Thoracic aorta (tissue), 2 donors: ENCODE measurements around the gene COPS4. TPM values are rescaled to one million over a fixed set of nuclear protein-coding genes. Genes with fewer than 3 reads are reported as not detected.
"Not testable (repeated sequence)": the region's sequence is repeated elsewhere in the genome, so short reads cannot be mapped to it uniquely, and the experiment has no call there.

ENCODE experiments used
- ATAC-seq: fragments of 150-250 bp; one replicate; pipeline ENCODE4 v1.8.0; 2017; ENCODE audit warnings: low read depth; ENCODE audit not compliant: insufficient number of reproducible peaks, low FRiP score
- DNase-seq: peaks from one replicate; pipeline ENCODE4 v3.0.0-alpha.2; 2020; ENCODE audit warnings: low spot score
- H3K27ac ChIP-seq, 2 donors: fragments of 200-600 bp; sonication (generic); 1 replicate in 1 of 2; 2 replicates in 1 of 2; pipeline ENCODE4 v1.5.1; 2016; ENCODE audit warnings: mild to moderate bottlenecking in 2 of 2, moderate library complexity in 2 of 2
- H3K27me3 ChIP-seq: fragments of 200-600 bp; sonication (generic); replicated peaks from 2 replicates; pipeline ENCODE4 v1.6.0; 2016; ENCODE audit warnings: mild to moderate bottlenecking; ENCODE audit not compliant: insufficient read depth
- H3K36me3 ChIP-seq: fragments of 200-600 bp; sonication (generic); one replicate; pipeline ENCODE4 v1.5.1; 2016
- H3K4me1 ChIP-seq, 2 donors: fragments of 200-600 bp; sonication (generic); 1 replicate in 1 of 2; 2 replicates in 1 of 2; pipeline versions ENCODE4 v1.5.1 to v1.6.0; 2016; ENCODE audit warnings: low read depth in 2 of 2, mild to moderate bottlenecking in 1 of 2; ENCODE audit not compliant: control insufficient read depth in 1 of 2
- H3K4me3 ChIP-seq: fragments of 200-600 bp; sonication (generic); 2 replicates; pipeline ENCODE4 v1.5.1; 2016; ENCODE audit warnings: mild to moderate bottlenecking
- H3K9me3 ChIP-seq: fragments of 200-600 bp; sonication (generic); 2 replicates; pipeline ENCODE4 v1.5.1; 2016
- total RNA-seq, 2 donors: library from RNA; depleted of rRNA; stranded (reverse); fragments of >200 nt; gene quantifications; one replicate each; pipeline versions ENCODE4 v1.1.0 to v1.2.3, GENCODE V29; 2016
- TF ChIP-seq, protein P1 (sequence below): fragments of 200-600 bp; sonication (generic); IDR thresholded peaks from one replicate; pipeline ENCODE4 v1.5.1; 2019; ENCODE audit warnings: antibody characterized with exemption

Gene COPS4
- total RNA-seq, 2 donors from 2014 or later: 40.3 to 70.7 TPM

DNA sequence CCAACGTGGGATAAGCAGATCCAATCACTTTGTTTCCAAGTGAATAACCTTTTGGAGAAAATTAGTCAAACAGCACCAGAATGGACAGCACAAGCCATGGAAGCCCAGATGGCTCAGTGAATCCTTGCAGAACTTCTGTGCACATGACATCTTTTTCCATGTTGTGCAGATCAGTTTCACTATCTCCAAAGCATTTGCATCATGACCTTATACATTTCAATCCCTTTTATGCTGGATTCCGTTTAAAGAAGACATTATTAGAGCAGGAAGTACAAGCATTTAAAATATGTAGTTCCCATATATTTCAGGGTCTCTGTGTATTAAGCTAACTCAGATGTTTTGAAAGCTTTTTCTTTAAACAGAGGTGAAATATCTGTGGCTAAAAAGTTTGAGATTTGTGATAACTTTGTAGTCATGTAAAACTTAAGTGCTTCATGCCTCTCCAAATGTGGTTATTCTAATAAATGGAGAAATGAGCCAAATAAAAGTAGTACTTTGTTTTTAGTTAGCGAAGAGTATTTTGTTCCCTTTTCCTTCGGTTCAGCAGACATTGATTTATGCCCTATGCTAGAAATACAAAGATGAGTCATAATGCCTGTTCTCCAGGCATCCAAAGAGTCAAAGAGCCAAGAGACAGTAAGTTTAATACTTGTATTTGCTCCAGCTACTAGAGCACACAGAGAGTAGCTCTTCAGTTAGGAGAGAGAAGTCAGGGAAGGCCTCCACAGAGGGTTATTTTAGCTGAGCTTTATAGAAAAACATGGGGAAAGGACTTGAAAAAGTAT lies 40.5 kb downstream of the COPS4 start:
- no peak for DNase-seq
- TF ChIP-seq, protein P1, sequence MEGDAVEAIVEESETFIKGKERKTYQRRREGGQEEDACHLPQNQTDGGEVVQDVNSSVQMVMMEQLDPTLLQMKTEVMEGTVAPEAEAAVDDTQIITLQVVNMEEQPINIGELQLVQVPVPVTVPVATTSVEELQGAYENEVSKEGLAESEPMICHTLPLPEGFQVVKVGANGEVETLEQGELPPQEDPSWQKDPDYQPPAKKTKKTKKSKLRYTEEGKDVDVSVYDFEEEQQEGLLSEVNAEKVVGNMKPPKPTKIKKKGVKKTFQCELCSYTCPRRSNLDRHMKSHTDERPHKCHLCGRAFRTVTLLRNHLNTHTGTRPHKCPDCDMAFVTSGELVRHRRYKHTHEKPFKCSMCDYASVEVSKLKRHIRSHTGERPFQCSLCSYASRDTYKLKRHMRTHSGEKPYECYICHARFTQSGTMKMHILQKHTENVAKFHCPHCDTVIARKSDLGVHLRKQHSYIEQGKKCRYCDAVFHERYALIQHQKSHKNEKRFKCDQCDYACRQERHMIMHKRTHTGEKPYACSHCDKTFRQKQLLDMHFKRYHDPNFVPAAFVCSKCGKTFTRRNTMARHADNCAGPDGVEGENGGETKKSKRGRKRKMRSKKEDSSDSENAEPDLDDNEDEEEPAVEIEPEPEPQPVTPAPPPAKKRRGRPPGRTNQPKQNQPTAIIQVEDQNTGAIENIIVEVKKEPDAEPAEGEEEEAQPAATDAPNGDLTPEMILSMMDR: no peak

DNA sequence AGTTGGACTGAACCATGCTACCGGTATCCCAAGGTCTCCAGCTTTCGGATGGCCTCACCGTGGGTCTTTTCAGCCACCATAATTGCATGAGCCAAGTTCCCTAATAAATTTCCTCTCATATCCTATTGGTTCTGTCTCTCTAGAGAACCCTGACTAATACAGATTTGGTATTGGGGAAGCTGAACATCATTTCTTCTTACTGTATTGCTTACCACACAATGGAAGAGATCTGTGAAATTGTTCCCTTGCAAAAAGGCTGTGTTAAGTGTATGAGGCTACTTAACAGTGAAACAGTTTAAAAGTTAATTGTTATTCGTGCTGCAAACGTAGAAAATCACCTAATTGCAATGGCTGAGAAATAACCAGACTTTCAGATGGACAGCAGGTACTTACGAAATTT lies 45.6 kb downstream of the COPS4 start:
- DNase-seq (no peak), ATAC-seq (no peak)
- Histone ChIP-seq H3K9me3 (no peaks in the 10 kb centered on the region), H3K4me1 (no peaks in the 10 kb centered on the region), H3K36me3 (peaks cover 2% of the 10 kb centered on the region), H3K27me3 (no peaks in the 10 kb centered on the region), H3K4me3 (no peak overlapping the region), H3K27ac (no peak overlapping the region)
- TF ChIP-seq, protein P1: no peak

More for the DNA sequence above, 40.5 kb downstream of the COPS4 start:
- Histone ChIP-seq H3K27ac (no peak overlapping the region), H3K4me1 (no peaks in the 10 kb centered on the region), H3K27me3 (no peaks in the 10 kb centered on the region), H3K4me3 (no peak overlapping the region), H3K36me3 (peaks cover 6% of the 10 kb centered on the region), H3K9me3 (no peaks in the 10 kb centered on the region)
- ATAC-seq: no peak

DNA sequence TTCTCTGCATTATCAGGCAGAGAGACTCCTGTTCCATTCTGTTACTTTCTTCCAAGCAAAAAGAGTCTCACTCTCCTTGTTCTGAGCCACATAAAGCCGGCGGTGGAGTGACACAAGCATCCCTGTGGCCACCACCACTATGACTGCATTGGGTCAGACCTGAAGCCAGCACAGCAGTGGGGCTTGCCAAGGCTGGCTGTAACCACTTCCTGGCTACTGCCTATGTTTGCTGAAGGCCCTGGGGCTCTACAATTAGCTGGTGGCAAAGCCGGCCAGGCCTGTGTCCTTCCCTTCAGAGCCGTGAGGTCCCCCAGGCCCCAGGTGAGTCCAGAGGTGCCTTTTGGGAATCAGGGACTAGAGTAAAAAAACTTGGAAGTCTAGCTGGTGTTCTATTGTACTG lies 47.8 kb downstream of the COPS4 start:
- ATAC-seq: no peak
- no peaks in the 10 kb centered on the region for H3K27me3 ChIP-seq

DNA sequence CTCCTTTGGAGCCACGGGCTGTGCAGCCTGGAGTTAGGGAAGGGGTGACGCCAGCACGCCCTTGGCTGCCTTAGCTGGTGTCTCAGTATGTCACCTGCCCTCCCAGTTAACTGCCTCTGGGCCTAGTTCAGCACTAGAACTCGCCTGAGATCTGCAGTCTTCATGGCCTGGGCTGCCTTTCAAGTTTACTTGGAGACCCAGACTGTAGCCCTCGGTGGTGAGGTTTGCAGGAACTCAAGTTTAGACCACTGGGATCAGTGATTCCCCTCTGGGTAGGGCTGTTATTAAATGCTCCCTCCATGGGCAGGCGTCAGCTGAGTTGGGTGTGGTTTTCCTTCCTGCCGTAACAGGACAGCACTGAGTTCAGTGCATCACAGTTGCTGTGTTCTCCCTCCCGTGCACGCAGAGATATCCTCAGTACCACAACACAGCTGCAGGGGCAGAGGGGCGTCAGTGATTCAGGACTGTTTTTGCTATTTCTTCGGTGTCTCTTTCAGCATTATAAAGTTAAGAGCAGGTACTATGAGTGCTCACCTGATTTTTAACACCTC lies 49.0 kb downstream of the COPS4 start:
- Histone ChIP-seq H3K36me3 (no peaks in the 10 kb centered on the region), H3K27ac (no peak overlapping the region), H3K27me3 (no peaks in the 10 kb centered on the region), H3K9me3 (no peaks in the 10 kb centered on the region), H3K4me1 (no peaks in the 10 kb centered on the region), H3K4me3 (no peak overlapping the region)
- ATAC-seq (no peak), DNase-seq (no peak)
- TF ChIP-seq, protein P1: no peak

More for the DNA sequence above, 47.8 kb downstream of the COPS4 start:
- no peak for DNase-seq
- H3K36me3 ChIP-seq: no peaks in the 10 kb centered on the region
- H3K27ac ChIP-seq: no peak overlapping the region
- TF ChIP-seq, protein P1: no peak
- H3K9me3 ChIP-seq: no peaks in the 10 kb centered on the region
- no peak overlapping the region for H3K4me3 ChIP-seq
- no peaks in the 10 kb centered on the region for H3K4me1 ChIP-seq

DNA sequence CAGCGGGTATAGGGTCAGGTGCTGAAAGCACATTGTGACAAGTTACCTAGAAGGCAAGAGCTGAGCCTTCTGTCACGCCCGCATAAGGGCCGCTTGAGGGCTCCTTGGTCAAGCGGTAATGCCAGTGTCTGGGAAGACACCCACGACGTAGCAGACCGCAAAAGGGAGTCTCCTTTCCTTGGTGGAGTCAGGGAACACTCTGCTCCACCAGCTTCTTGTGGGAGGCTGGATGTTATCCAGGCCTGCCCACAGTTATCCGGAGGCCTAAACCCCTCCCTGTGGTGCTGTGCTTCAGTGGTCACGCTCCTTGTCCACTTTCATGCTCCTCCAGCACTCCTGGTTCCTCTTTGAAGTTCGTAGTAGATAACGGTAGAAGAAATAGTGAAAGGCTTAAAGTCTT lies 50.0 kb downstream of the COPS4 start:
- ATAC-seq, DNase-seq, H3K4me3 ChIP-seq, H3K36me3 ChIP-seq, H3K27me3 ChIP-seq, H3K27ac ChIP-seq, H3K4me1 ChIP-seq, H3K9me3 ChIP-seq: not testable (repeated sequence)
